GM18868 (cell line): ENCODE measurements around the gene WASL.
"Not testable (repeated sequence)": the region's sequence is repeated elsewhere in the genome, so short reads cannot be mapped to it uniquely, and the experiment has no call there.

Experiments
- ATAC-seq: cut with Tn5 transposase; IDR thresholded peaks from one replicate; pipeline ENCODE4 v1.9.1; 2021; ENCODE audit warnings: mild to moderate bottlenecking, moderate library complexity; ENCODE audit not compliant: unreplicated experiment

WASL gene

DNA sequence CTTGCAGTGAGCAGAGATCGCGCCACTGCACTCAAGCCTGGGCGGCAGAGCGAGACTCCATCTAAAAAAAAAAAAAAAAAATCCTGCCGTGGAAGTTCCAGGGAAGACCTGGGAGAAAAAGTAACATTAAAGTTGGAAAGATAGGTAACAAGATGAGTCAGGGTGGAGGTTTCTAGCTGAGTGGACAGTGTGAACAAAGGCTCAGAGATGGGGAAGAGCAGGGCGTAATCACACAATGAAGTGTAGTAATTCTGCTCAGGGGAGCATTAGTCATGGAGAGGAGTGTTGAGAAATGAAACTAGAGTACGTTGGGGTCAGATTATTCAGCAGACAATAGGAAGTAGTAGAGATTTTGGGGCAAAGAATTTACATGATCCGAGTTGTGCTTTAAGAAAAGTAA is 21.6 kb upstream of the WASL start:
- peak; percentile 99 for ATAC-seq

DNA sequence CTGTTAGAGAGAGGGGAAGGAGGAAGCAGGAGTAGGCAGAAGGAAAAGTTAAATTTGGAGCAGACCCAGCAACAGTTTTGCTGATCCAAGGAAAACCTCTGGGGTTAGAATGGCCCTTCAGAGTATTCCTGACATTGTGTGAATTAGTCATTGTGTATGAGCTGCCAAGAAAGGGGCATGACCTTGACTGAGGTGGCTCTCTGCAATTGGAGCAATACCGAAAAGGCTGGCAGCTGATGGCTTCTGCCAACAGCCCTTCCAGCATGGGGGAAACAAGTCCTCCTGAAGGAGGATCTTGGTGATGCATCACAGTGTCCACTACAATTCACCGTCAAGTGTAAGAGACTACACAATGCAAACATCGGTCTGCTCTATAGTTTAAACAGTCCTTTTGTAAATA is 20.6 kb upstream of the WASL start:
- ATAC-seq: no peak

DNA sequence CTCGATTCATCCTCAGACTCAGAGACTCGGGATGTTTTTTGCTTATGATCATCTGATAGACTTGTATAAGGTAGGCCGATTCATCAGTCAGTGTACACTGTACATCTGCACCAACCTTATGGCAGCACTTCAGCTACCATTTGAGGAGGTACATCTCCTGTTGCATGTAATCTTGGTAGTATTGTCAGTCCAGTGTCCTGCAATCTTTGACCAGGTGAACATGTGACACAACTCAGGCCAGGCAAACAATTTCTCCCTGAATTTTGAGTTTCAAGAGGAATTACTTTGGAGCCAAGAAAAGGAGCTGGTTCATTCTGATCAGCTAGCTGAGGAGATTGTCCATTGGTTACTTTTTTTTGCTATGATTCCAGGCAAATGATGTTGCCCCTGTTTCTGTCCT is 19.7 kb upstream of the WASL start:
- ATAC-seq: no peak

DNA sequence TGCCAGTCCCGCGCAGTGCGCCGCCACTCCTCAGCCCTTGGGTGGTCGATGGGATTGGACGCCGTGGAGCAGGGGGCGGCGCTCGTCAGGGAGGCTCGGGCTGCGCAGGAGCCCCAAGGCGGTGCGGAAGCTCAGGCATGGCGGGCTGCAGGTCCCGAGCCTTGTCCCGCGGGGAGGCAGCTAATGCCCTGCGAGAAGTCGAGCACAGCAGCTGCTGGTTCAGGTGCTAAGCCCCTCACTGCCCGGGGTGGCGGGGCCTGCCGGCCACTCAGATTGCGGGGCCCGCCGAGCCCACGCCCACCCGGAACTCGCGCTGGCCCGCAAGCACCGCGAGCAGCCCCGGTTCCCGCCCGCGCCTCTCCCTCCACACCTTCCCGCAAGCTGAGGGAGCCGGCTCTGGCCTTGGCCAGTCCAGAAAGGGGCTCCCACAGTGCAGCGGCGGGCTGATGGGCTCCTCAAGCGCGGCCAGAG is 14.4 kb upstream of the WASL start:
- ATAC-seq: no peak

DNA sequence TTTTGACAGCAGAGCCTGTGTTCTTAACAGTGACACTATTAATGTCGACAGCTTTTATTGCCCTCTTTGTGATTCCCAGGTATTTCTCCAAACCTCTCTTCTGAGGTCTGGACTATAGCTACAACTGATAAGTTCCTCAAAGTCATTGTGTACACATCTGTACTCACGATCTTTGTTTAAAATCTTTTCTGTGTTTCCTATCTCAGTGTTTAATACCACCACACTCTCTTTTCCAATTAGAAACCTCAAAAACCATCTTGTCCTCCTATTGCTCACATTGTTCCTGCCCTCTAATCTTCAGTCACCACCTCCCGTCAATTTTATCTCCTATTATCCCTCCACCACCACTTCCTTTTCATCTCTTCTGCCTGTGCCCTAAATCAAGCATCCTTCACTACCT is 12.9 kb upstream of the WASL start:
- no peak for ATAC-seq

DNA sequence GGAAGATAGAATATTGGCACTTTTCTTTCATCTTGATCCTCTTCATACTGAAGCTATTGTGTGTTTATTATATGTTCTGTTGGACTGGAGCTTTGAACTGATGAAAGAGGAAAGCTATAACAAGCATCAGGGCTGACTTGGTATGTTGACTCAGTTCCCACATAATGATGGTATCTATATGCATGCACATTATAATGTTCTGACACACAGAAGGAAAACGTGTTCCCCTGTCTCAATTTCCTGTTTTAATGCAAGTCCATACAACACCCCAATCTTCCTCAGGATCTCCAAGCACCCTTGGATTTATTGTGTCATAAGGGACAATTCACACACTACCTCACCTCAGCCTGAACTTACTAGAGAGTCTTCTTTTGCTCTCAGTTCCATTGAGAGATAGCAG is 8.3 kb upstream of the WASL start:
- no peak for ATAC-seq

DNA sequence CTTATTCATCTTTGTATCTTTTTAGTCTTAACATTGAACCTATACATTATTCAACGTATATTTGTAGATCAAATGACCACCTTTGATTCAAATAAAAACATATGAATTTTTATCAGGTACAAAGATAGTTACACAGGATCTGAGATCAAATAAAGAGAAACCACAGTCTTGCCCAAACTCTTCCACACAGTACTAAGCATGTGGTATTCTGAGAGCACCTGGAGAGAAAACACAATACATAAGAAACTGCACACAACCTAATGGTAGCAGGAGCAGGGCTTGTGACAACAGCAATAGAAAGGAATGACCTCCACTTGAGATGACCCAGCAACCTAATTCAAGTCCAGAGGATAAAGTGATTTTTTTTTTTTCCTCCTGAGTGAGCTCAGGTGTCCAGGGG is 6.5 kb upstream of the WASL start:
- no peak for ATAC-seq

DNA sequence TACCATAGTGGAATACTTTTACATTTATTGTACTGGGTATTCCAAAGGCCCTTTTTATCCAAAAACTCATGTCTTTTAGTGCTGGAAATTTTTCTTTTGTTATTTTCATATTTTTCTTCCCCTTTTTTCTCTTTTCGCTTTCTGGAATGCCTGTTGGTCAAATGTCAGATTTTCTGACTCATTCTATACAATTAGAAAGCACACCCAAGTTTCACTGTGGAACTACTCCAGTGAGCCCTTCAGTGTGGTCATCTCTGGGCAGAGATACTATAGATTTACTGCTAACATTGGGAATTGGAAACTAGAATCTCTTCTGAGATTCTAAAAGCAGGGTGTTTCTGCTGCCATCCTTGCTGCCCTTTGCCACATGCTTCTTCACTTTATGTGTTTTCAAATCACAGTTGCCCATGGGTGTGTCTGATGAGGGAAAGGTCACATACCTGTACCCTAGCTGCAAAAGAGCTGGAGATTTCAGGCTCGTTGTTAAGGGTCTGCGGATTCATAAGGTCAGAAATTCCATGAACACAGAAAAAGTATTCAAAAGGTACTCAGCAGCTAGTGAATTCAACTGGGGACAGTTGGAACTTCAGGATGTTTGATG is 5.6 kb upstream of the WASL start:
- ATAC-seq: peak; percentile 37

DNA sequence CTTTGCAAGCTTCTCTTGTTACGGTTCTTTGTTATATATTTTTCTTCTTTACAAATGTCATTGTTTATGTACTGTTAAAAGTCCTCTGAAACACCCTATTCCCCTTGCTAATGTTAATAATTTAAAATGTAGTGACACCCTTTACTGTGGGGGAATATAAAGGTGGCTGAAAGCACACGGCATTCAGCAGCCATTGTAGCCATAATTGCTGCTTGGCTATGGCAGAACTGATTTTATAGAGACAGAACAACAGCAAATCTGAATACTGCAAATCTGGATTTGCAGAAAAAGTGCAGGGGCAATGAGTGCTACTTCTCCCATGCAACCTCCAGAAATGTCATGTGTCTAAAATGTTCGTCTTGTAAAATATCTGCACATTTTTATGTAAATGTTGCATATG is 3.7 kb upstream of the WASL start:
- no peak for ATAC-seq

DNA sequence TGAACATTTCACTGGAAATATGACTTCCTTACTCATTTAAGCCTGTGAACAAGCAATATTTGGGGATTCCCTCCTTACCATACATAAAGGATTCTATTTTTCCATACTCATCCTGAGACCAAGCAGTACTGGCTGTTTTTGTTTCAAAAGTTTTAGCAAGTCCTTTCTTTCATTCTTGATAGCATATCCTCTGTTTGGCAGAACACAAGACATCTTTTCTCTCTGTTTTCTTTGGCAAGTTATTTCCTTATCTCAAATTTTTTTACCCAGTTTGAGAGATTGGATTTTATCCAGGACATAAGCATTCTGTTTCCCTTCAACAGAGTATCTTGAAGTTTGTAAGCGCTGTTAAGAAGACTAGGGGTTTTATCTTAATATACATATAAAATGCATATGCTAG is 3.0 kb upstream of the WASL start:
- no peak for ATAC-seq

DNA sequence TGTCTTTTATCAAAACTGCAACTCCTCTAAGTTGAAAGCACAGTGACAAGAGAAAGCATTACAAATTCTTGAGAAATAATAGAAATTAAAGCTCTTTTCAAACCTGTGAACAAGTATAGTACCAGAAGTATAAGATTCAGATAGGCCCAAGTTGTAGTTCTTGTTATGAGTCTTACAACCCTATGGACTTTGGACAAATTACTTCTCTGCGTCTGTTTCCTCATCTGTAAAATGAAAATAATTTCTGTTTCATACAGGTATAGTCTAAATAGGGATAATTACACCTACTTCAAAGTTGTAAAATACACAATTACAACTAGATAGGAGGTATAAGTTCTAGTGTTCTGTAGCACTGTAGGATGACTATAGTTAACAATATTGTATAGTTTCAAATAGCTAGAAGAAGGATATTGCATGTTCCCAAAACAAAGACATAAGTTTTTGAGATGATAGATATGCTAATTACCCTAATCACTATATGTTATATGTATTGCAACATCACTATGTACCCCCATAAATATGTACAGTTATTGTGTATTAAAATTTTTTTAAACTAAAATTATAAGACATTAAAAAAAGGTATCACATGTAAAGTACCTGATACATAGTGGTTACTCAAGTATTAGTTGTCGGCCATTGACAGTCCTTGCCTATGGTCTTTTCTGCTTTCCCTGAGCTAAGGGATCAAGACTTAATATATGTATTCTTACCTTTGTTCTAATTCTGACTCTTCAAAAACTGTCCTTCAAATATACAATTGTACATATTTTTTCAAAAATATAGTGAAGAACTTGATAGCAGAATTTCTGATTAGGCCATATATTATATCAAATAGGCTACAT is 1.8 kb upstream of the WASL start:
- no peak for ATAC-seq

DNA sequence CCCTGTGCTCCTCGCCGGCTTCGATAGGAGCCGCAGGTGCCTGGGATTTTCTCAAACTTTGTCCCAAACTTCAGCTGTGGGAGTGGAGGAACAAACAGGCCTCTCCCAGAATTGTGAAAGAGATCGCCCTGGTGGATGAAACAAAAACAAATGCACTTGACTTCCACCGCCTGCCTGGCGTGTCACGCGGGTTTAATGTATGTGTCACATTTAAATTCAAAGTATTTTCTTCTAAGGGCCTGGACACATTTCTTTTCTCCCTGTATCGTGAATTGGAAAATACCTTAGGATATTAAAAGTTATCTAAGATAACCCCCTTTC is 694 bp upstream of the WASL start:
- ATAC-seq: peak; percentile 17

DNA sequence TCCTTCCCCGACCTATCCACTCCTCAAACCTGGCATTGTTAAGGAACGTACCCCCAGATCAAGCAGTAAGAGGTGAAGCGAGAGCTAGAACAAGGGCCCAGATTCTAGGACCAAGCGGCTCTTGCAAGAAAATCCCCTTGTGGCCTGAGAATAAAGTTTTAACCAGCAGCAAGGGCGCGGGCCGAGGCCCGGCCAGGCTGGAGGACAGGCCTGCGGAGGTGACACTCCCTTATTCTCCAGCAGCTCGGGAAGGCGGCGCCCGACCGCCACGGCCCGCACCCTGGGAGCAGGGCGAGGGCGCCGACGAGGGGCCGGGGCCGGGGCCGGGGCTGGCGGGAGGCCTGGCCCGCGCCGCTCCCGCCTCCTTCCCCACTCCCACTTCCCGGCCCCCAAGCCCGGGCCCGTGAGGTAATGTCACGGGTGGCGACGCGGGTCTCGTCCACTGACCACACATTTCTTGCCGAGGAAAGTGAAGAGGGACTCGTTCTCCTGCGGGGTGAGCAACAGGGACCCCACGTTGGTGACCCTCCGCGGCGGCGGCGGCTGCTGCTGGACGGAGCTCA is 551 bp downstream of the WASL start:
- peak; percentile 11 for ATAC-seq

DNA sequence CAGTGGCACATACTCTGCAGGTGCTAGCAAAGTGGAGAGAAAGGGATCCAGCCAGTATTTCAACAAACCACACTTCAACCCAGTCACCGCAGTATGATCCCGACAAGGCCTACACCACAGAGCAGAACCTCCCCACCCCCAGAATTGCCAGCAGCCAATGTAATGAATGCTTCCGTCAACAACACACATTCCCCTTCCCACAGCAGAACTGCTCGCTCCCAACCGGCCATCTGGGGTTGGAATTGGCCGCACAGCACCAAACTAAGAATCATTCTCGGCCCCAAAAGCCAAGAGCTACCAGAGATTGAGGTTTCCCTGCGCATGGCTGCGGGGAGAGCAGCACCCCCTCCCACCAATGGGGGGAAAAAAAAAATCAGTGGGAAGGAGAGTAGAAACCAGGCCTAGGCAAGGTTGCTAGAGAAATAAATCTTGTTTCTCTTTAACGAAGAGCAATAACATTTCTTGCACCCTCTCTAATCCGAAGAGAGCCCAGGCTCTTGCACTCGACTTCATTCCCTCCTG is 1.1 kb downstream of the WASL start:
- no peak for ATAC-seq

DNA sequence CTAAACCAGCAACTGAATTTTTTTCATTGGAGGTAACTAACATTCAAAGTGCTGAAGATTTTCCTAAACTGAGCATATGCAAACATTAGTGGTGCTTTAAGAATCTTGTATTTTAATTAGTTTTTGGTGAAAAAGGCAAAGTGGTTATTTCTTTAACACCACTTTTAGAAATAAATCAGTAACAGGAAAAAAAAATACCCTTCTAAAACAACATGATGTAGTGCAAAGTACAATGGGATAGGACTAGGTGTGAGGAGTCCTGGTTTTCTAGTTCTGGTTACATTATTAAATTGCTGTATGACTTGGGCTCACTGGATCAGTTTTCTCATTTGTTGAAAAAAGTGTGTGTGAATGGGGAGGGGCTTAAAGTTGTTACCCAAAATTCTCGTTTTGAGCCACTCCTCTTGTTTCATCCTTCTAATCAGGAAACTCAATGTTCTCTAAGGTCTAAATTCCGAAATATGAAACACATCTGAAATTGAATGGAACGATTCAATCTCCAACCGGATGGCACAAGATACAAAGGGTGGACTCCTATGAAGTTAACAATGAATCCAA is 1.8 kb downstream of the WASL start:
- ATAC-seq: no peak

DNA sequence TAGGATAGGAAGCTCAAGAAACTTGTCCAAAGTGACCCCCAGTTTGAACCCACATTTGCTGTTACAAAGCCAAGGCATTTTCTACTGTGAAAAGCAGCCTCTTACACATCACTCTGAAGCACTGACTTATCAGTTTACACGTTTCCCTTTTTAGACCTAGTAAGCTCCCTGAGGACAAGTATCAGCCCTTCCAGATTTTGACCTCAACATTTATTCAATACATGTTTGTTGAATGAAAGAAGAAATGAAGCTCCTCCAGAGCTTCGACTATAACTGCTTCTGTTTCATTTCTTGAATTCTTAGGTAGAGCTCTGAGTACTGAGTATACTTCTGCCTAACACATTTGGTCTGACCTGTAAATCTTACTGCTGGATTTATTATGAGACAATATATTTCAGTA is 2.7 kb downstream of the WASL start:
- ATAC-seq: no peak

DNA sequence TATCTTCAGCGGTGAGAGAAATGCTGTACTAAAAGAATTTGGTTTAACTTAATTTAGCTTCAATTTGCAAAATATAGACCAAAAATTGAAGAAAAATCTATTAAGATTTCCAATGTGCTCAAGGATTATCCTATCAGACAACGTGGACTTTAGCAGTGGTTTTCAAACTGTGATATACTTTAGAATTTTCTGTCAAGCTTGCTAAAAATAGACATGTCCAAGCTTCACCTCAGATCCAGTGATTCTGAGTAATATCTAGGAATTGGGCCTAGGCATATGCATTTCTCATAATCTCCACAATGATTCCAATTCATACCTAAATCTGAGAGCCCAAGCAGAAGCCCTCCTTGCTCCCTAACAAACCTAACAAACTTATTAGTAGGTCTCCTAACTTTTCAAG is 3.4 kb downstream of the WASL start:
- no peak for ATAC-seq

DNA sequence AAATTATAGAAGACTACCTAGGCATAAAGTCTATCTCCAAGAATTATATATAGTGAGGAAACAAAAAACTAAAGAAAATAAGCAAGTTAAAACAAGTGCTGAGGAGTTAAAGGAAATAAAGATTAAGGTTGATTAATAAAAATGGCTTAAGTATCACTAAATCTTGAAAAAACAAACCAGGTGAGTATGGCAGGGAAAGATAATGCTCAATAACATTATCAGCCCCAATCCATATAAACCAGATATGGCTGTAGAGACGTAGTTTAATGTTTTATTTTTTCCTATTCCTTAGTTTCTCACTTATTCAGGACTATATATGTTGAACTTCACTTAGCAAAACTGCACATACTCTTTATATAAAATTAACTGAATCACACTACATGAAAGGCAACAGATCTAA is 4.4 kb downstream of the WASL start:
- no peak for ATAC-seq

DNA sequence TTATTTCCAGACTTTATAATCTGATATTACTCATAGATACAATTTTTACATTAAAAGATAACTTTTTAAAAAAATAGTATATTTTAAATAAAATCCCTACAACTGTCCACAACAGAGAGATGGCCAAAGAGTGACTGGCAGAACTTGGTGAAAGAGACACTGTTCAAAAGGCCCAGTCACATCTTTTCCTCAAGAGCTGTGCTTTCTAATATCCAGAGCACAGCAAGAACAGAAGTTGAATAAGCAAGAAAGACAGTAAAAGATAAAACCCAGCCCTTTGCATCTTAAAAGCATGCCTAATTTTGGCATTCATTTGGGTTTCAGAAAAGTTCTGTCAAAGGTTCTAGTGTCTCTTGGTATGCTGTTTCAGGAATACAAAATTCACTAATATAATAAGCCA is 6.9 kb downstream of the WASL start:
- no peak for ATAC-seq

DNA sequence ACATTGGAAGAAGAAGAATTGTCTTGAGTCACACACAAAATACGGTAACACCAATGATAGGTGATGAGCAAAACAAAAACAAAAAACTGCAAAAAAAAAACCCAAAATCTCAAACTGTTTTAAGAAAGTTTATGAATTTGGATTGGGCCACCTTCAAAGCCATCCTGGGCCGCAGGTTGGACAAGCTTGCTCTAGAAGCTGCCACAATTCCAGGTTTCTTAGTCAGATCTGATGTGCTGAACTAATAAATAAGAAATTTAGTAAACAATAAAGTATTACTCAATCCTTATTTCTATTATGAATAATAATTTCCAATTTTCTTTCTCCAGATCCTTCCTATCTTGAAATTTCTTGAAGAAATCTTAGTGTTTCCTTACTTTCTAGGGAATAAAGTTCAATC is 10.0 kb downstream of the WASL start:
- no peak for ATAC-seq

DNA sequence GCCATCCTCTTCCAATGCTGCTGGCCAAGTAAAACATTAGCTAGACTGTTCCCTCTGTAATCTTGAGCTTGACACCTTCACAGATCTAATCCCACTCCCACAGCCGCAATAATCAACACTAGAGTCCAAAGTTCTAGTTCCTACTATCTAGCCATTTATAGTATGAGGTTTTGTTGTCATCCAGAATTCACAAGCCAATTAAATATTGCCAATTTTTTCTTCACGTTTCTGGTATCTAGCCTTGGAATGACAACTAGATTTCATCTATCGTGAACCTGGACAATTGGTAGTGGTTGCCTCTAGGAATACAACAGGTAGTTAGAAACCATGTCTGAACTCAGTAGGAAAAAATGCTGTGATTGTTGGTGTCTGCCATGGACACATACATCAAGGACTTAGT is 10.4 kb downstream of the WASL start:
- ATAC-seq: no peak

DNA sequence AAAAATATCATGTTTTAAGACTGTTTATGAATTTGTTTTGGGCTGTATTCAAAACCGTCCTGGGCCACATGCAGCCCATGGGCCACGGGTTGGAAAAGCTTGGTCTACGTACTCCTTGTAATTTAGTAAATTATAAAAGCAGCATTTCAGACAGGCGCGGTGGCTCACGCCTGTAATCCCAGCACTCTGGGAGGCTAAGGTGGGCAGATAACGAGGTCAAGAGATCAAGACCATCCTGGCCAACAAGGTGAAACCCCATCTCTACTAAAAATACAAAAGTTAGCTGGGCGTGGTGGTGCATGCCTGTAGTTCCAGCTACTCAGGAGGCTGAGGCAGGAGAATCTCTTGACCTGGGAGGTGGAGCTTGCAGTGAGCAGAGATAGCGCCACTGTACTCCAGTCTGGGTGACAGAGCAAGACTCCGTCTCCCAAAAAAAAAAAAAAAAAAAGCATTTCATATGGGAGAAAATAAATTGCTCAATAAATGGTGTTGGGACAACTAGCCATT is 11.6 kb downstream of the WASL start:
- ATAC-seq: not testable (repeated sequence)
